ENCODE measurements around the gene PTPN18.

DNA sequence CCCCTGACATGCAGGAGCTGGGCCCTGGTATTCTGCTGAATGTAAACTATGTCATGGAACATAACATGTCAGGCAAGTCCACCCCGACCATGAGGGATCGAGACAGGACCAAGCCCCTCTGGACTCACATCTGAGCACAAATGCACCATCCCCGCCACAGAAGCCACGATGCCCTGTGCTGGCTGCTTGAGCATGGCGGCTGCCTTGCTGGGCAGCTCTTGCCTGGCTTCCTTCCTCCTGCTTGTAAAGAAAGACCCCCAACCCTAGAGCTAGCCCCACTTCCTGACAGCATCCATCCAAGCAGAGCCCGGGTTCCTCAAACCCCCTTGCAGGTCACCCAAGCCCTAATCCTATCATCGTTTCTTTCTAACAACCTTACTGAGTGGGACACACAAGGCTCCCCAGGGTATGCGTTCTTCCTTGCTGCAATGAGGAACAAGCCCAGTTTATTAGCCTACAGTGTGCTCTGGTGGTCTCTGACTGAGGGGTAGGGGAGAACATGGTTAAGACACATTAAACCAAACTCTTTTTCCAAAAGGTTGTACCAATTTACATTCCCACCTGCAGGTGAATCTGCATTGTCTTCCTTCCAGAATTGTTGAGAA lies 26.6 kb downstream of the PTPN18 start:
- TF ChIP-seq, protein P1, sequence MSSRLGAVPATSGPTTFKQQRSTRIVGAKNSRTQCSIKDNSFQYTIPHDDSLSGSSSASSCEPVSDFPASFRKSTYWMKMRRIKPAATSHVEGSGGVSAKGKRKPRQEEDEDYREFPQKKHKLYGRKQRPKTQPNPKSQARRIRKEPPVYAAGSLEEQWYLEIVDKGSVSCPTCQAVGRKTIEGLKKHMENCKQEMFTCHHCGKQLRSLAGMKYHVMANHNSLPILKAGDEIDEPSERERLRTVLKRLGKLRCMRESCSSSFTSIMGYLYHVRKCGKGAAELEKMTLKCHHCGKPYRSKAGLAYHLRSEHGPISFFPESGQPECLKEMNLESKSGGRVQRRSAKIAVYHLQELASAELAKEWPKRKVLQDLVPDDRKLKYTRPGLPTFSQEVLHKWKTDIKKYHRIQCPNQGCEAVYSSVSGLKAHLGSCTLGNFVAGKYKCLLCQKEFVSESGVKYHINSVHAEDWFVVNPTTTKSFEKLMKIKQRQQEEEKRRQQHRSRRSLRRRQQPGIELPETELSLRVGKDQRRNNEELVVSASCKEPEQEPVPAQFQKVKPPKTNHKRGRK (CRISPR knock-in tag; IDR thresholded peaks at IDR 0.05; ENCODE audit: borderline replicate concordance): no peak
- TF ChIP-seq, protein P2, sequence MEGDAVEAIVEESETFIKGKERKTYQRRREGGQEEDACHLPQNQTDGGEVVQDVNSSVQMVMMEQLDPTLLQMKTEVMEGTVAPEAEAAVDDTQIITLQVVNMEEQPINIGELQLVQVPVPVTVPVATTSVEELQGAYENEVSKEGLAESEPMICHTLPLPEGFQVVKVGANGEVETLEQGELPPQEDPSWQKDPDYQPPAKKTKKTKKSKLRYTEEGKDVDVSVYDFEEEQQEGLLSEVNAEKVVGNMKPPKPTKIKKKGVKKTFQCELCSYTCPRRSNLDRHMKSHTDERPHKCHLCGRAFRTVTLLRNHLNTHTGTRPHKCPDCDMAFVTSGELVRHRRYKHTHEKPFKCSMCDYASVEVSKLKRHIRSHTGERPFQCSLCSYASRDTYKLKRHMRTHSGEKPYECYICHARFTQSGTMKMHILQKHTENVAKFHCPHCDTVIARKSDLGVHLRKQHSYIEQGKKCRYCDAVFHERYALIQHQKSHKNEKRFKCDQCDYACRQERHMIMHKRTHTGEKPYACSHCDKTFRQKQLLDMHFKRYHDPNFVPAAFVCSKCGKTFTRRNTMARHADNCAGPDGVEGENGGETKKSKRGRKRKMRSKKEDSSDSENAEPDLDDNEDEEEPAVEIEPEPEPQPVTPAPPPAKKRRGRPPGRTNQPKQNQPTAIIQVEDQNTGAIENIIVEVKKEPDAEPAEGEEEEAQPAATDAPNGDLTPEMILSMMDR (IDR thresholded peaks at IDR 0.05): no peak
- TF ChIP-seq TEAD1 (CRISPR knock-in tag; IDR thresholded peaks at IDR 0.05): no peak
- no peak for TF ChIP-seq NR2C2 (CRISPR knock-in tag; IDR thresholded peaks at IDR 0.05)
- no peak for TF ChIP-seq ZNF138 (CRISPR knock-in tag; conservative IDR thresholded peaks at IDR 0.05)
- TF ChIP-seq, protein P3, sequence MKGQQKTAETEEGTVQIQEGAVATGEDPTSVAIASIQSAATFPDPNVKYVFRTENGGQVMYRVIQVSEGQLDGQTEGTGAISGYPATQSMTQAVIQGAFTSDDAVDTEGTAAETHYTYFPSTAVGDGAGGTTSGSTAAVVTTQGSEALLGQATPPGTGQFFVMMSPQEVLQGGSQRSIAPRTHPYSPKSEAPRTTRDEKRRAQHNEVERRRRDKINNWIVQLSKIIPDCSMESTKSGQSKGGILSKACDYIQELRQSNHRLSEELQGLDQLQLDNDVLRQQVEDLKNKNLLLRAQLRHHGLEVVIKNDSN (CRISPR knock-in tag; IDR thresholded peaks at IDR 0.05): no peak
- TF ChIP-seq RELA (CRISPR knock-in tag; IDR thresholded peaks at IDR 0.05; ENCODE audit: borderline replicate concordance): no peak
- no peak for TF ChIP-seq CREB1 (CRISPR knock-in tag; IDR thresholded peaks at IDR 0.05)
- TF ChIP-seq ETV6 (CRISPR knock-in tag; IDR thresholded peaks at IDR 0.05): no peak
- TF ChIP-seq, protein P4, sequence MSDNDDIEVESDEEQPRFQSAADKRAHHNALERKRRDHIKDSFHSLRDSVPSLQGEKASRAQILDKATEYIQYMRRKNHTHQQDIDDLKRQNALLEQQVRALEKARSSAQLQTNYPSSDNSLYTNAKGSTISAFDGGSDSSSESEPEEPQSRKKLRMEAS (CRISPR knock-in tag; IDR thresholded peaks at IDR 0.05): no peak
- TF ChIP-seq IRF2 (CRISPR knock-in tag; IDR thresholded peaks at IDR 0.05; ENCODE audit: borderline replicate concordance, low read depth): no peak
